ENCODE results near the gene KCNN2.
A peak's percentile ranks its signal among the peaks of the same experiment; 100 is the strongest.
"Not testable (repeated sequence)": the region's sequence is repeated elsewhere in the genome, so short reads cannot be mapped to it uniquely, and the experiment has no call there.

The KCNN2 gene

DNA sequence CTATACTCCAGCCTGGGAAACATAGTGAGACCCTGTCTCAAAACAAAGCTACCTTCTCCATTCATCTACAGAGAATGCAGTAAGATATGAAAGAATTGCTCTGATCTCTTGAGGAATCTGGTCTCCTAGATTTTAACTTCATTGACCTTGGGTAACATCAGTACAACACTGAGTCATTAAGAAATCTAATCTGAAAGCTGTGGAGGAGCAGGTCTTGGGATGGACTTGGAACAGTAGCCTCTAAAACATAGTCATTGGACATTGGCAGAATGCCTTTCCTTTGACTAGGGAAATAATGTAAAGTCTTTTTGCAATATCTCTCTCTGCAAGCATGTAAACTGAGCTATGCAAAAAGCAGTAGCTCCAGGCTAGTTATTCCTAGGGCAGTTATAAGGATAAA lies 58.1 kb downstream of the KCNN2 start:
- DNase-seq (ENCODE audit: low read depth, low spot score): no peak

DNA sequence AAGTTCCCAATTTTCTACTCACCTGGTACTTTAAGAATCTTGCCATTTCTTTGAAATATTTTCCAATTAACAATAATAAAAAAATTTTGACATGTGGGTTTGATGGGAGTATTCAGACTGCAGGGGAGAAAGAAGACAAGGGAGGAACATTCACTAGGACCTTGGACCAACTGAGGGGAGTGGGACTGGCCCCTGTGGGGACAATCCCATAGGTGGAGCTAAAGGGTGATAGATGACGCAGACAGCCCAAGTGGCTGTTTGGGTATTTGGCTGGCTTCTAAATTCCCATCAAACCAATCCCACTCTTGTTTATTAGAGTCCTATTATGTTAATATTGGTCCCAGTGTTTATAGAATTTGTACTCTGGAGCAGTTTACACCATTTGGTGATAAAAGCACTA lies 65.3 kb downstream of the KCNN2 start:
- DNase-seq (ENCODE audit: low read depth, low spot score): no peak

DNA sequence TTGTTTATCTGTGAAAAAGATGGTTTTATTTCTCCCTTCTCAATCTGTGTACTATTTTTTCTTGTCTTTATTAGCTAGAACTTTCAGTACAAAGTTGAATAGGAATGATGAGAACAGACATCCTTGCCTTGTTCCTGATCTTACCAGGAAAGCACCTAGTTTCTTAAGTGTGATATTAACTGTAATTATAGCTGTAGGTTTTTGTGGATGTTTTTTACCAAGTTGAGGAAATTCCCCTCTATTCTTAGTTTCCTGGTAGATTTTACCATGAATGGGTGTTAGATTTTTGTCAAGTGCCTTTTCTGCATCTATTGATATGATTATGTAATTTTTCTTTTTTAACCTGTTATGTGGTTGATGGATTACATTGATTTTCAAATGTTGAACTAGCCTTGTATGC lies 68.7 kb downstream of the KCNN2 start:
- DNase-seq (ENCODE audit: low read depth, low spot score): no peak

DNA sequence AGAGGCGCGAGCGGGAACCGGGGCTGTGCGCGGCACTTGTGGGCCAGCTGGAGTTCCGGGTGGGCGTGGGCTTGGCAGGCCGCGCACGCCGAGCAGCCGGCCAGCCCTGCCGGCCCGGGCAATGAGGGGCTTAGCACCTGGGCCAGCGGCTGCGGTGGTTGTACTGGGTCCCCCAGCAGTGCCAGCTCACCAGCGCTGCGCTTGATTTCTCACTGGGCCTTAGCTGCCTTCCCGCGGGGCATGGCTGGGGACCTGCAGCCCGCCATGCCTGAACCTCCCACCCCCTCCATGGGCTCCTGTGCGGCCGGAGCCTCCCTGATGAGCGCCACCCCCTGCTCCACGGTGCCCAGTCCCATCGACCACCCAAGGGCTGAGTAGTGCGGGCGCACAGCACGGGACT lies 70.8 kb downstream of the KCNN2 start:
- not testable (repeated sequence) for DNase-seq (ENCODE audit: low read depth, low spot score)

DNA sequence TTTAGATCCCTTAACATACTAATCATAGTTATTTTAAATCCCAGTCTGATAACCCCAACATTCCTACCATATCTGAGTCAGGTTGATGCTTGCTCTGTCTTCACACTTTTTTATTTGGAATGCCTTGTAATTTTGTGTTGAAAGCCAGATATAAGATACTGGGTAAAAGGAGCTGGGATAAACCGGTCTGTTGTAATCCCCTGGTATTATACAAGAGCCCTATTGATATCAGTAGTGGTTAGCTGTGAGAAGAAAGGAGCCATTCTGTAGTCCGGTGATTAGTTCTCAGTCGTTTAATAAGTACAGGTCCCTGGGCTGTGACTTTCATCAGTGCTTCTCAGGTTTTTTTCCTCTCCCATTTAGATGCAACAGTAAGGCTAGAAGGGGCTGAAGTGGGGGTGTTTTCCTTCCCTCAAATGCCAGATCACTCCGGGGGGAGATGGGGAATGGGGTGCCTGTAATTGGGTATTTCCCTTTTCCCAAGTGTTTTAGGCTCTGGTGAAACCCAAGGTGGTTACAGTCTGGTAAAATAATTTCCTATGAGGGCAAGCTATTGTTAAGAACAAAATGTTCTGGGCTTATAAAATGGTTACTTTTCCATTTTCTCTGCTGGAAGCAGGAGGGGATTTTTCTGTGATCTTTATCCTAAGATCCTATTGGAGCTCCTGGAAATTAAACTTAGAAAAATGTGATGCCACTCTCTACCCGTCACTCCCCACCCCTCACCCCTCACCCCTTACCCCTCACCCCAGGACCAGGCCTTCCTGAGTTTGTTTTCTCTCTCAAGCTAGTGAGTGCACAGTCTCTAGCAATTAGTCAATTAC lies 72.7 kb downstream of the KCNN2 start:
- no peak for DNase-seq (ENCODE audit: low read depth, low spot score)

DNA sequence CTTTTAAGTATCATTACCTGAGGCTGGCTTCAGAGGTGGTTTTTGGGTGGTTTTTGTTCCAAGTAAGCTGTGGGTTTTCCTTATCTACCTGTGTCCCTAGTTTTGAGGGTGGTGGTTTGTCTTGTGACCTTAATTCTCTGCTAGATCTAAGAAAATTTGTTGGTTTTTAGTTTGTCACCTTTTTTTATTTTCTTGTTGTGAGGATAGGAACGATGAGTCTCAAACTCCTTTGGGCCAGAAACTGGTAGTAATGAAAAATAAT lies 73.3 kb downstream of the KCNN2 start:
- DNase-seq (ENCODE audit: low read depth, low spot score): no peak

DNA sequence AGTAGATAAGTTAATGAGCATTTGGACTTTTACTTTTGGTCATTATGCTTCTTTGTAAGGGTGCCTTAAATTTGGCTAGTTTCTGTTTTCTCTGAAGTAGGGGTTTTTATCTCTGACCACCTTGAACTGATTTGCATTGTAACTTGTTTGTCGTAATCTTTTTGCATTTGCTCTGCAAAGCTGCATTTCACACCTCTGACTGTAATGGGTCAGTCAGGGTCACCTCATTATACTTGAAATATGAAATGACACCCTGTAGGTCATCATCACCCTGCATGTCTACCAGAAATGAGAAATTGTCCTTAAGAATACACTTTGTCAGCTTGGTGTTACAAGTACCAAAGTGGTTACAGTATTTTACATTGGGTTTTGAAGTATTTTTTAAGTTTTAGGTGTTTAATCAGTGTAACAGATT lies 74.0 kb downstream of the KCNN2 start:
- DNase-seq (ENCODE audit: low read depth, low spot score): no peak

DNA sequence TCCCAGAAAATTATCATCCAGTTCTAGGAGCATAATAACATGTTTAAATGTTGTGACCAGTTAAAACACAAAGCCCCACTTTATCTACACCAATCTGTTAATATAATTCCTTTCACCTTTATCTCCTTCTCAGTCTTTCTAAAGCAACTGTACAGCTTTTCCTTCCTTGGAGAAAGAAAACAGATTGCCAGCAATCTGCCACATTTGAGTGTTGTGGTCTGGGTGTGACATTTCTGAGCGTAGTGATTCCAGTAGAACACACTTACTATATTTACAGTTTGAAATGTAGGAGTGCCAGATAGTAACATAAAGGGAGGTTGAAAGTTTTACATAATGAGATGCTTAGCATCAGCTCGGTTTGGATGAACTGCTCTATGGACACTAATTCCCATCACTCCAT lies 76.1 kb downstream of the KCNN2 start:
- no peak for DNase-seq (ENCODE audit: low read depth, low spot score)

DNA sequence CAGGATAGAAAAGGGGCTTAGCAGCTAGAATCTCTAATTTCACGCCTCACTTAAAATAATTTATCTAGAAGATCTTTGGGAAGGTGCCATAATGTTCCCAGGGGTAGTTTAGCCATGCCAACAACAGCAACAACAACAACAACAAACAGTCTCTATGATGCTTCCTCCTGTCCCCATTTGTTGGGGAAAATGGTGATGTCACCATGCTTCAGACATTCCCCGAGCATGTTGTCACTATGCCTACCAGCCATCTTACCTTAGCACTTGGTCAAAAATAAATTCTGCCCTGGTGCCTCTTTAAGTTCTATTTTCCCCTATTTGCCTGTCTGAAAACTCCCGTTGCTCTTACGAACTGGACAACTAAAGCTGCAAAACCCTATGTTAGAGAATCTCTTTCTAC lies 76.6 kb downstream of the KCNN2 start:
- peak; percentile 7 for DNase-seq (ENCODE audit: low read depth, low spot score)

DNA sequence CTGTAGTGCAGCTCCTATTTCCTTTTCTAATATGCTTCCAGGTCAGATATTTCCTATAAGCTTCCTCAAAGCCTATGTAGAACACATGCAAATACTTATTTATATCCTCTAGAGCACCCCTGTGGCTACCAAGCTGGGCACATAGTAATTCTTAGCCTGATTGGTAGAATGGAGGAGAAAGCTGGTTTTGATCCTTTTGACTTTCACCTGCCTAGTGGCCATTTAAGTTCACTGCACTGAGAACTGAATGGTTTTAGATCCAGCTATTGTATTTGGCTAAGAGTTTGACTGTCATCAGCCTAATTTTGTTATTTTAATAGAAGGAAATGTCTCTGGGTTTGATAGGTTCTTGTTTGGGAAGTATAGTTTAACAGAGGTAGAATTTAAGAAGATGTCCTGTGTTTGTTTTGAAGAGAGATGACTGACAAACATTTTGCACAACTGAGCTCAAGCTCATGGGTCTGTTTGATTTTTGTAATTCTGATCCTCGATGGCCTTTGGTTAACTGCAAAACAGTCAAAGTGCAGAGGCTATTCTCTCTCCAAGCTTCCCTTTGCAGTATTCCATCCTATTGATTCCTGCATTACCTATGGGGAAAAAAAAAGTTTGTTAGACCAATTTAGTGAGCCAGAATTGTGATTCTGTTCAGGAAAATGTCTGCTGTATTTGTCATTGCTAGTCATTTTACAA lies 85.4 kb downstream of the KCNN2 start:
- no peak for DNase-seq (ENCODE audit: low read depth, low spot score)

DNA sequence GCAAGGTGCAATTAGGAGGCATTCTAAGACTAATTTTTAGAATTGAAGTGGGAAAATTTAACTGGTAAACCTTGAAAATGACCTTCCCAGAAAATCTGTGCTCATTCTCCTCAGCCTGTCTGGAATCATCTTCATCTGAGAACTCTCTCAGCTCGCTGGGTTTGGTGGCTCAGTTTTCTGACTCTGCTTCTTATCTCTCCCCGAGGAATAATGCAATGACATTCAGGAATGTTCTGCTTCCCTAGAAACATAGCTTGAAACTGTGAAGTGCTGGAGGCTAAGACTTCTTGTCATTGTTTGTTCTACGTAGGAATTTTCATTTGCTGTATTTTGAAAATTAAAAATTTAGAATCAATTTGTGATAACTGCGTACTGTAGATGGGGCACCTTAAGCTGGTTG lies 86.6 kb downstream of the KCNN2 start:
- no peak for DNase-seq (ENCODE audit: low read depth, low spot score)

DNA sequence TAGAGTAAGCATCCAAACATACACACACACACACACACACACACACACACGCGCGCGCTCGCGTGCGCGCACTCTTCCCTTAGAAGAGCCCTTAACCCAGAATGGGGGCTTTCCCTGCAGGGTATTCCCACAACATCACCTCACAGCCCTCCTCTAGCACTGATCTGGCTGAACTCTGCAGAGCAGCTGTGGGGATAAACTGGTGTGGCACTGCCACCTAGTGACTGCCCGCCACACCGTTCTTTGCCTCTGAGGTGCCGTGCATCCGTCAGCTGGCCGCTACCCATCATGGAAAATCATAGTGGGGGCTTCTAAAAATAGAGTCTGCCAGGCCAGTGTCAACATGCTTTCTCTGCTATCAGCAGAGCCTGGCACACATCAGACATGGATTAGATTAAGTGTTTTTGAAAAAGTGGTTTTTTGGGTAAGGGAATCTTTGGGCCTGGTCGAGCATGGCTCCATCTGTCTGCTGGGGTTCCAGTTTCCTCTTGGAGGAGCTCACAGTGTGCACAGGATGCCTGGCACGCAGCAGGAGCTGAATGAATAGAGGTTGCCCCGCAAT lies 88.1 kb downstream of the KCNN2 start:
- peak; percentile 82 for DNase-seq (ENCODE audit: low read depth, low spot score)

DNA sequence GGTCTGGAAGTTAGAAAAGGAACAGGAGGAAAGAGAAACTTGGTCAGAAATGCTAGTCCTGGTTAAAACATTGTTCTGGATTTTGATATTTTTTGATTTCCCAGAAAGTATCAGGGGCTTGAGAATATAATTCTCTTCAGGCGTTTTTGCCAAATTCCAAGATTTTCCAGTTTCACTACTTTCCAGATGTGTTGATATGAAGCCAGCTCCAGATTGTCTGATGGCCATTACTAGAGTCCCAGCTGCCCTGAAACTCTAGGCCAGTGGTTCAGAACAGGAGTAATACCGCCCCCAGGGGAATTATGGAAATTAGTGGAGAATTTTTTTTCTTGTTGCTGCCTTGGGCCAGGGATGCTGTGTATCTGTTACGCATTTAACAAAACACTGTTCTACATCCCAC lies 88.6 kb downstream of the KCNN2 start:
- DNase-seq (ENCODE audit: low read depth, low spot score): no peak

DNA sequence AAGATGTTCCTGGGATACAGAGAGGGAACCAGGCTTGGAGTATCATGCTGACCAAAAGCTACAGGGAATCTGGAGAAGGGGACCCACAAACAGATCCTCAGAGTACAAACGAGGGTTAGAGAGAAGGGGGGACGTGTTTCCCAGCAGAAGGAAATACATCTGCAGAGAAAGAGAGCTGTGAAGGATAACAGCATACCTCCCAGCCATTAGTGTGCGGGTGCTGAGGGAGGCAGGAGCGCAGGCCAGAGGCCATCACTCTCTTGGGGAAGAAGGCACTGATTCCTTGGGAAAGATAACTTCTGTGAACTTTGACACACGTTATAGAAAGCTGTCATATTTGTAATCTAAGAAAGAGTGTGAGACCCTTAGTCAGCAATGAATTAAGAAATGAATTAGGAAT lies 96.9 kb downstream of the KCNN2 start:
- DNase-seq (ENCODE audit: low read depth, low spot score): no peak

DNA sequence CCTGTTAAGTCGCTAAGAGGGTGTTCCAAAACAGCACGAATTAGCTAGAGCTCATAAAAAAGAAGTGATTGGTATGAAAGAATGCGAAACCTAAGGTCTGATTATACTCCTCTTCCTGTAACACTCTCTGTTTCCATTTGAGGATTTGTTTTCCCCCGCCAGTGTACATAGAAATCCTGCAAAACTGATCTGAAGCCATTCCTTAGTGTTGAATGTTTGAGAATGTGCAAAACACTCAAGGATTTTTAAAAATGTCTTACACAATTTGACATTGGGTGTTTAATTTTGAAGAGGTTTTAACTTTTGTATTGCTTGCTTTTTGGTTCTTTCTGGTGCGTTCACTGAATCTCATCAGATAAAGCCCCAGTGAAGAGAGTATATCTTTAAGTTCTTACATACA lies 105.3 kb downstream of the KCNN2 start:
- DNase-seq (ENCODE audit: low read depth, low spot score): no peak

DNA sequence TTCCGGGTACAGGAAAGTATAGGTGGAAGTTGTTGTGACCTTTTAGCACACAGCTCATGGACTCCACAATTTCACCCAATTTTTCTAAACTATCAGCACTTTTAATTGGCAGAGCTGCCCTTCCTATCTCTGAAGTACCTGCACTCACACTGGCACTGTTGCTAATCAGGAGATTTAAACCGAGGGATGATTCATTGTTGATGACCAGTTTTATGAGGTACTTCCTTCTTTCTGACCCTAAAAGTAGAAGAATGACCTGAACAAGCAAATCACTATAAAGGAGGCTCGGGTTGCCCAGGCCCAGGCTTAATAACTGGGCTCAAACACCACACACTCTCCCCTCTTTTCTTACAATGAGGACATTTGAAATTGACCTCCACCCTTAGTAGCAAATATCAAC lies 105.9 kb downstream of the KCNN2 start:
- no peak for DNase-seq (ENCODE audit: low read depth, low spot score)

DNA sequence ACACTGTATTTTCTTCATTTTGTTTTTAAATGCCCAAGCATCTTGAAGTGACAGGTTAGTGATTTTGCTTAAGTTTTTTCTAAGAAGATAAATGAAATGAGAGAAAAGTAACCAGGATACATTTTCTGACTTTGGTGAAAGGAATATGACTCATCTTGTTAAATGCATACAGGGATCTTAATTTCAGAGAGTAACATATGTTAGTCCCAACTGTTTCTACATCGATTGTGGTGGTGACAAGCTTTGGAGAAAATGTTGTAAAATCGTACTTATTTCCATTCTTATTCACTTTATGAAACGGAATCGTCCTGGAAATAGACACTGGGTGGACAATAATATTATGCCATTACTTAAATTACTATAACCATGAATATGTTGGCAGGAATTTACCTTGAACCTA lies 107.5 kb downstream of the KCNN2 start:
- no peak for DNase-seq (ENCODE audit: low read depth, low spot score)

DNA sequence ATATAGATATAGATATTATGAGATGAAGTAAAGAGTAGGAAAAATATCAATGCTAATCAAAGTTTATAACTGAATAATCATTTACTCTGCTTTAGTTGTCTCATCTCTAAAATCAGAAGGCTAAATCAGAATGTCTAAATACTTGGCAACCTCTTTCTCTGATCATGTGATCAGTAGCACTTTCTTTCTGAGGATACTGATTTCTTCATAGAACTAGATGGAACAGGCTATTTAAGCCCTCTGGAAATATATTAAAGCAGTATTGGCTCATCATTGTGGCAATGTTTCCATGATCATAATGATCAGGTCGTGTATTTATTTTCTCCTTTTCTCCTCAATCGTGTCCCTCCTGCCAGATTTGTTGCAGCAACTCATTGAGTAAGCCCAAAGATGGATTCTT lies 109.7 kb downstream of the KCNN2 start:
- DNase-seq (ENCODE audit: low read depth, low spot score): no peak

DNA sequence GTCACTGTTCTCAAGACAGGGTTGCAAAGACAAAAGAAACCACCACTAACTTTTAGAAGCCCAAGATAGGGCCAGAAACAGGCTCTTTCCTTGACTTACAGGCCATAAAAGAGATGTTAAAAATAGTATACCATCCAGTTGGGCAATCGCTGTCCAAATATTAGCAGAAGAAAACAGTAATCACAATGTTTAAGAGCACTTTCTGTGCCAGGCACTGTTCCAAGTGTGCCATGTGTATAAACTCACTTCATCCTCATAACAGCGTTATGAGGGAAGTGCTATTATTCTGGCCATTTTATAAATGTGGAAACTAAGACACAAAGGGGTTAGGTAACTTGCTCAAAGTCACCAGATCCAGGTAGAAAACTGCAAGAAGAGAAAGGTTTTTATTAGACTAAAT lies 111.7 kb downstream of the KCNN2 start:
- no peak for DNase-seq (ENCODE audit: low read depth, low spot score)

DNA sequence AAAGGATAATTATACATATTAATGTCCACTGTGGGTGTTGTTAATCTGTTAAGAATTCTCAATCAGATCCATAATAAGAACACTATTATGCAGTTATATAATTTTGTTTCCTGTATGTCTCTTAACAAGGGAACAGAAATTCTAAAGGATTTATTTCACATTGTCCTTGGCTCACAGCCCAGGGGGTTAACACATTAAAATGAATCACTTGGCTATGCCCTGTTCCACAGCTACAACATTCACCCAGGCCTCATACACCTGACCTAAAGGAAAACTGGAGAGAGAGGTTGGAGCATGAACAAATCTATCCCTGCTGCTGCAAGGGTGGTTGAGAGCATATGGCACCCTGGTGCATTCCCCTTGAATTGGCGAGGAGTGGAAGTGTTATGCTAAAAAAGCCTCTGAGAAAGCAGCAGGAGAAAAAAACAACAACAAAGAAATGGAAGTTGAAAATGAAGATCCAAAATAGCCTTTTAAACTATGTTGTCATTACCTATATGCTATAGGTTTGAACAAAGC lies 116.0 kb downstream of the KCNN2 start:
- DNase-seq (ENCODE audit: low read depth, low spot score): no peak

DNA sequence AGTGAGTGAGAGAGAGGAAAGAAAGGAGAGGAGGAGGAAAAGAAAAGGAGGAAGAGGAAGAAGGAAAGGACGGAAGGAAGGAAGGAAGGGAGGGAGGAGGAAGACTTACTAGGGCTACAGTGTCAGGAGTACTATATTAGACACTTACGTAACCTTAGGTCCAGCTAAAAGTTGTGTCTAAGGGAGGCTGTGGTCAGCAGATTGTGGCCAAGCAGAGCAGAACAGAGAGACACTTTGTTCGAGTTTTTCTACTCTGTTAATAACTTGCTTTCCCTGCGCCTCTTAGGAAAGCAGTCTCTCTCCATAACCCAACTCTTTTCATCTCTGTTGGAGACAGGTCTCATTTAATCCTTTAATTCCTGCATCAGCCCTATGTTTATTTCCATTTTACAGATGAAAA lies 138.9 kb downstream of the KCNN2 start:
- no peak for DNase-seq (ENCODE audit: low read depth, low spot score)

DNA sequence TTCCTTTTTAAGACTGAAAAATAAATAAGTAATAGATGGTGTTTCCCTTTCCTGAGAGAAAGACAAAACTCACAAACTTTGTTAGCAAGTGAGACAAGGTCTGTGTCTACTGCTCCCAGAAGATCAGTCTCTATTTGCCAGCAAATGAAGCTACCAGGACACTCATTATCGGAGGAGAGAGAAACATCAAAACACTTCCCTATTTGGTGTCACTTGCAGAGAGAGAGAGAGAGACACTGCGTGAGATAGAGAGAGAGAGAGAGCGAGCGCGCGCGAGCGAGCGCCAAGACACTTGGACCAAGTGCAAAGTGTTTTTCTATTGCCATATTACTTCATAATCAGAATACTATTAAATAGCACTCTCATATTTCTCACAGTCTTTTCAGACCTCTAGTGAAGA lies 142.7 kb downstream of the KCNN2 start:
- DNase-seq (ENCODE audit: low read depth, low spot score): no peak

DNA sequence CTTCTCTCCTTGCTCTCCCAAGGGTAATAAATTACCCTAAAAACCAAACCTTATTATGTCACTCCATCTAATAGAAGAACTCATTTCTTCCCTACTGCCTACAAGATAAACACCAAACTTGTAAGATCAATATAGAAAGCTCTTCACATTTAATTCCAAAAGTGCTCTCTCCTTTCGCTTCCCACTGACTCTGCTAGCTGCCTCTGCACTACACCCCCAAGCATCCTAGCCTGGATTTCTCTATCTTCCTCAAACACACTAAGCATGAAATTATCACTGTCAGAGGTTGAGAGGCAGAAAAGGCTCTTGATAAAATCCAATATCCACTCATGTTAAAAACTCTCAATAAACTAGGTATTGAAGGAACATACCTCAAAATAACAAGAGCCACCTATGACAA lies 162.4 kb downstream of the KCNN2 start:
- no peak for DNase-seq (ENCODE audit: low read depth, low spot score)
